HepG2 (cell line): ENCODE data around the gene FDPS. TPM values are rescaled to one million over a fixed set of nuclear protein-coding genes. Genes with fewer than 3 reads are reported as not detected.

Experiments
- ATAC-seq: fragments of 200-7000 bp; cut with Tn5 transposase; 3 replicates; pipeline ENCODE4 v1.9.1; 2020; ENCODE audit warnings: mild to moderate bottlenecking, moderate library complexity
- BruUV-seq: library from RNA; stranded (reverse); fragments of 400-500 nt; replicated peaks from 2 replicates; lab custom pipeline; 2021; lab: Mats Ljungman, UMichigan
- CTCF ChIA-PET: fragments of 300-600 bp; formaldehyde crosslinking; extraction: SDS; loops from one replicate; lab custom pipeline; 2021; ENCODE audit warnings: low total read pairs, inconsistent platforms, low intra/inter-chr PET ratio; lab: Yijun Ruan, JAX
- POLR2A ChIA-PET: fragments of 350-600 bp; sonication (Branson Sonifier 250); formaldehyde crosslinking; loops from one replicate; lab custom pipeline; 2020; ENCODE audit warnings: antibody characterized with exemption, inconsistent platforms; lab: Yijun Ruan, JAX
- DNase-seq: peaks from one replicate; pipeline ENCODE4 v3.0.0-alpha.2; 2015; ENCODE audit warnings: low spot score
- FAIRE-seq: peaks from 3 replicates; lab custom pipeline; 2011; peaks lifted over from hg19 to GRCh38; lab: Jason Lieb, UNC
- H2AFZ ChIP-seq: one replicate; pipeline ENCODE4 v1.6.1; 2011; ENCODE audit warnings: low read length, inconsistent platforms
- H3K27ac ChIP-seq: fragments of 300-600 bp; 3 replicates; pipeline ENCODE4 v1.8.0; 2011; ENCODE audit warnings: mixed run types, mild to moderate bottlenecking, mixed read lengths, low read length, inconsistent platforms; ENCODE audit not compliant: insufficient read depth; ENCODE audit errors: extremely low read length
- H3K27me3 ChIP-seq, 2 experiments: fragments of 200-600 bp in 1 of 2; 2 replicates in 1 of 2; 3 replicates in 1 of 2; pipeline versions ENCODE4 v1.6.0 to v1.8.0; 2011; ENCODE audit warnings: low read length in 2 of 2, mild to moderate bottlenecking in 2 of 2, moderate library complexity in 2 of 2, inconsistent platforms in 1 of 2; ENCODE audit not compliant: insufficient read depth in 2 of 2, control insufficient read depth in 1 of 2
- H3K36me3 ChIP-seq, 2 experiments: fragments of 200-600 bp in 1 of 2; replicated peaks in 1 of 2; 2 replicates in 1 of 2; 3 replicates in 1 of 2; pipeline versions ENCODE4 v1.5.1 to v1.8.0; 2011; ENCODE audit warnings: low read length in 2 of 2, inconsistent platforms in 1 of 2; ENCODE audit not compliant: insufficient read depth in 2 of 2, control insufficient read depth in 1 of 2
- H3K4me1 ChIP-seq: 2 replicates; pipeline ENCODE4 v1.5.1; 2012; ENCODE audit warnings: low read length, inconsistent platforms; ENCODE audit not compliant: insufficient read depth
- H3K4me2 ChIP-seq: 2 replicates; pipeline ENCODE4 v1.6.0; 2011; ENCODE audit warnings: low read depth, low read length, inconsistent platforms
- H3K4me3 ChIP-seq, 3 experiments: fragments of 200-600 bp in 1 of 3; sonication (generic), shearing (Covaris generic) in 1 of 3; replicated peaks in 1 of 3; 2 replicates each; pipeline ENCODE4 v1.5.1; 2011 to 2016; ENCODE audit warnings: low read length in 3 of 3, inconsistent platforms in 2 of 3, low read depth in 2 of 3, mild to moderate bottlenecking in 2 of 3, control low read depth in 1 of 3, mixed read lengths in 1 of 3; ENCODE audit not compliant: insufficient read depth in 1 of 3
- H3K79me2 ChIP-seq: one replicate; pipeline ENCODE4 v1.6.1; 2011; ENCODE audit warnings: low read length, inconsistent platforms; ENCODE audit not compliant: insufficient read depth
- H3K9ac ChIP-seq: 2 replicates; pipeline ENCODE4 v1.6.0; 2011; ENCODE audit warnings: mild to moderate bottlenecking, low read depth, low read length, inconsistent platforms; ENCODE audit not compliant: insufficient read depth
- H3K9me3 ChIP-seq: 2 replicates; pipeline ENCODE4 v1.5.1; 2012; ENCODE audit warnings: mild to moderate bottlenecking, low read length
- H4K20me1 ChIP-seq: 2 replicates; pipeline ENCODE4 v1.6.0; 2011; ENCODE audit warnings: inconsistent platforms, mild to moderate bottlenecking, low read length, moderate library complexity; ENCODE audit not compliant: insufficient read depth
- ATF7 ChIP-seq, 2 experiments: fragments of 450-650 bp in 1 of 2; sonication (generic) in 1 of 2; formaldehyde crosslinking in 1 of 2; IDR thresholded peaks; 2 replicates each; pipeline versions ENCODE4 v1.4.0 to v1.6.1; 2016 to 2020; ENCODE audit warnings: antibody characterized with exemption in 1 of 2, mild to moderate bottlenecking in 1 of 2, missing genetic modification reagents in 1 of 2
- BCL6 ChIP-seq: IDR thresholded peaks from 2 replicates; pipeline ENCODE4 v1.6.1; 2016; ENCODE audit warnings: missing genetic modification reagents, missing compliant biosample characterization
- CREB1 ChIP-seq, 2 experiments: fragments of 450-650 bp in 1 of 2; IDR thresholded peaks; 2 replicates each; pipeline ENCODE4 v1.6.1; 2016 to 2017; ENCODE audit warnings: control low read depth in 1 of 2, mild to moderate bottlenecking in 1 of 2, missing compliant biosample characterization in 1 of 2, missing genetic modification characterization in 1 of 2
- KDM4B ChIP-seq: sonication (generic); formaldehyde crosslinking; IDR thresholded peaks from 2 replicates; pipeline ENCODE4 v1.4.0; 2020; ENCODE audit warnings: missing genetic modification reagents
- KDM5B ChIP-seq: sonication (generic); formaldehyde crosslinking; IDR thresholded peaks from 2 replicates; pipeline ENCODE4 v1.4.0; 2020; ENCODE audit warnings: missing genetic modification reagents, mild to moderate bottlenecking, borderline replicate concordance
- SRF ChIP-seq: IDR thresholded peaks from 2 replicates; pipeline ENCODE4 v1.6.1; 2011; ENCODE audit warnings: mild to moderate bottlenecking, low read depth, low read length, moderate library complexity
- ZFP82 ChIP-seq: sonication (generic); formaldehyde crosslinking; IDR thresholded peaks from 2 replicates; pipeline ENCODE4 v1.5.1; 2020; ENCODE audit warnings: mild to moderate bottlenecking, missing genetic modification reagents, borderline replicate concordance
- WGBS: methylation state at CpG from one replicate; pipeline ENCODE4 v1.1.6; 2017; ENCODE audit warnings: low lambda C conversion rate; 5-methylcytosine and 5-hydroxymethylcytosine counted together
- in situ Hi-C: cut with HindIII; loops from 2 replicates; pipeline ENCODE4 v1.10.0; 2017; ENCODE audit warnings: low pct_unique_long_range_greater_than_20kb; ENCODE audit not compliant: extremely low pct_ligation_motif_present
- intact Hi-C: fragments of 100-400 bp; cut with micrococcal nuclease; formaldehyde crosslinking; loops from one replicate; pipeline ENCODE4 v1.10.0; 2022; ENCODE audit not compliant: unreplicated experiment
- polyA plus RNA-seq, 8 experiments: library from polyadenylated mRNA; depleted of rRNA in 3 of 8; stranded (reverse) in 7 of 8; unstranded in 1 of 8; fragments of >200 nt; fragmentation: Illumina TruSeq in 4 of 8; extraction: Trizol in 4 of 8; gene quantifications; 2 replicates each; pipeline versions ENCODE4 v1.2.1 to v1.2.3, GENCODE V29; 2011 to 2016; ENCODE audit warnings: low read depth in 4 of 8, missing spikeins in 1 of 8, mixed read lengths in 1 of 8; ENCODE audit not compliant: insufficient read depth in 1 of 8
- total RNA-seq, 5 experiments: library from RNA; depleted of rRNA; stranded (reverse); fragments of >200 nt; fragmentation: Illumina TruSeq; extraction: Trizol; gene quantifications; 2 replicates each; pipeline ENCODE4 v1.2.3, GENCODE V29; 2016; ENCODE audit warnings: low read depth in 1 of 5

The FDPS gene
- total and polyA plus RNA-seq, 2 of the 13 experiments (the other 11 are each of a cell fraction or from before 2014, with no cell fraction given) = 264 to 519 TPM

DNA sequence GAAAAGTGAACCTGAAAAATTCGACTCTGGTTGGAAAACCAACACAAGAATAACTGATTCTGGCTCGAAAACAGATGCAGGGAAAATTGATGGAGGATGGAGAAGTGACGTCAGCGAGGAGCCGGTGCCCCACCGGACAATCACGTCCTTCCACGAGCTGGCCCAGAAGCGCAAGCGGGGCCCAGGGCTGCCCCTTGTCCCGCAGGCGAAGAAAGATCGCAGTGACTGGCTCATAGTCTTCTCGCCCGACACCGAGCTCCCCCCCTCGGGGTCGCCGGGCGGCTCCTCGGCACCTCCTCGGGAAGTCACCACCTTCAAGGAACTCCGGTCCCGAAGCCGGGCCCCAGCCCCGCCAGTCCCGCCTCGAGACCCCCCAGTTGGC, 13.9 kb downstream of the FDPS start:
- Histone ChIP-seq H3K27me3 (no peaks in the 10 kb centered on the region; a peak in 1 of 5 replicates), H3K9ac (peak overlapping the region; percentile 46; the same call in 1 of the 2 replicates), H4K20me1 (no peaks in the 10 kb centered on the region; the same call in none of the 2 replicates), H3K9me3 (no peaks in the 10 kb centered on the region), H3K4me1 (peaks cover 35% of the 10 kb centered on the region), H3K79me2 (peaks cover 5% of the 10 kb centered on the region), H3K36me3 (peaks cover 8 to 31% of the 10 kb centered on the region in 2 experiments; a peak in 4 of 5 replicates), H3K4me3 (peak overlapping the region; percentile 80 to 94 (median 81); a peak in 5 of 6 replicates), H2AFZ (no peak overlapping the region), H3K27ac (peak overlapping the region; percentile 37), H3K4me2 (peak overlapping the region; percentile 80)
- TF ChIP-seq ATF7 (IDR thresholded peaks at IDR 0.05) (peak; percentile 76), ATF7 (CRISPR knock-in tag; IDR thresholded peaks at IDR 0.05) (no peak), BCL6 (CRISPR knock-in tag) (no peak), SRF (no peak), KDM4B (CRISPR knock-in tag) (no peak), CREB1 (IDR thresholded peaks at IDR 0.05) (peak; percentile 89), CREB1 (CRISPR knock-in tag; IDR thresholded peaks at IDR 0.05) (no peak), ZFP82 (CRISPR knock-in tag) (peak; percentile 72; the same call in 1 of the 2 replicates), KDM5B (peak; percentile 8; the same call in 1 of the 2 replicates)
- TSS peak; percentile 37 for BruUV-seq
- ChIA-PET POLR2A (interaction anchor here (1.0 to 4.3 kb wide), 5 partner anchors 15 to 71 kb away, joined by 3 to 38 read pairs (median 12); partner anchors contain the start of genes CLK2, FDPS, PKLR and SCAMP3), CTCF (interaction anchor here (1.1 to 4.5 kb wide), 4 partner anchors 42 to 71 kb away, joined by 3 to 71 read pairs (median 12); partner anchors contain the start of gene HCN3)
- FAIRE-seq (no peak), DNase-seq (no peak), ATAC-seq (no peak)
- intact Hi-C loops = loop anchor here (5.0 kb wide), 3 partner anchors 45 to 270 kb away; partner anchors contain the start of genes HCN3, MTX1 and THBS3
- in situ Hi-C loops = no loop called here
- 5% methylated on average over 14 of the region's 28 CpGs for WGBS
